Measurements from ENCODE around the gene SLC23A3. TPM values are rescaled to one million over a fixed set of nuclear protein-coding genes. Genes with fewer than 3 reads are reported as not detected.

Gene SLC23A3
- total and polyA plus RNA-seq, 9 of the 15 experiments (the other 6 are each of a cell fraction or from before 2014, with no cell fraction given) = 0.06 to 0.64 (median 0.16) TPM

GRCh38 chr2:219197388-219197787 lies 27.6 kb upstream of the SLC23A3 start:
- Histone ChIP-seq H2AFZ (ENCODE audit: low read depth, low read length) (no peak overlapping the region), H3K9ac (ENCODE audit: insufficient read depth in 1 of 2, low read depth in 2 of 2, low read length in 2 of 2) (no peak overlapping the region), H3K9me3 (replicated peaks; ENCODE audit: control insufficient read depth, insufficient read depth, low read depth, low read length) (no peaks in the 10 kb centered on the region), H3K27me3 (ENCODE audit: control insufficient read depth in 2 of 2, insufficient read depth in 2 of 2, low read length in 2 of 2) (no peaks in the 10 kb centered on the region), H3K79me2 (ENCODE audit: control insufficient read depth, insufficient read depth, low read length) (no peaks in the 10 kb centered on the region), H3K4me3 (no peak overlapping the region), H3K4me2 (ENCODE audit: insufficient read depth, low read length) (no peak overlapping the region), H3K27ac (ENCODE audit: extremely low read depth, low read depth, low read length) (no peak overlapping the region), H4K20me1 (replicated peaks; ENCODE audit: control insufficient read depth, insufficient read depth, low read length) (no peaks in the 10 kb centered on the region), H3K9me1 (ENCODE audit: control insufficient read depth, insufficient read depth, low read length) (no peaks in the 10 kb centered on the region), H3K36me3 (ENCODE audit: control insufficient read depth, insufficient read depth, low read length) (no peaks in the 10 kb centered on the region), H3K4me1 (replicated peaks in 1 of 2; ENCODE audit: control insufficient read depth in 2 of 2, insufficient read depth in 2 of 2, low read length in 2 of 2) (no peaks in the 10 kb centered on the region)
- DNase-seq (ENCODE audit: extremely low read depth in 1 of 4, low spot score in 3 of 4) (no peak), ATAC-seq (no peak), FAIRE-seq (no peak)
- in situ Hi-C loops (cut with MboI) = no loop called here
- ChIA-PET POLR2A (interaction anchor here (1.0 to 1.5 kb wide), 2 partner anchors 9 to 12 kb away, joined by 3 to 6 read pairs; partner anchors contain the start of gene ZFAND2B), CTCF (ENCODE audit: low intra/inter-chr PET ratio) (no interaction called here)
- intact Hi-C loops (cut with micrococcal nuclease) = no loop called here
- 60% methylated on average over 1 of the region's 1 CpG for WGBS (ENCODE audit: insufficient coverage, low coverage, missing lambda C conversion rate)
- no TSS peak for BruUV-seq (replicated peaks)
- TF ChIP-seq CXXC5 (CRISPR knock-in tag; IDR thresholded peaks at IDR 0.05) = no peak
- TF ChIP-seq YY1 (IDR thresholded peaks at IDR 0.05; ENCODE audit: borderline replicate concordance in 1 of 3, control insufficient read depth in 1 of 3, extremely low read depth in 1 of 3, insufficient read depth in 3 of 3, insufficient read length in 1 of 3, insufficient replicate concordance in 2 of 3, low read depth in 1 of 3, low read length in 2 of 3) = no peak
- TF ChIP-seq, protein P1, sequence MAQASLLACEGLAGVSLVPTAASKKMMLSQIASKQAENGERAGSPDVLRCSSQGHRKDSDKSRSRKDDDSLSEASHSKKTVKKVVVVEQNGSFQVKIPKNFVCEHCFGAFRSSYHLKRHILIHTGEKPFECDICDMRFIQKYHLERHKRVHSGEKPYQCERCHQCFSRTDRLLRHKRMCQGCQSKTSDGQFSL (CRISPR knock-in tag; IDR thresholded peaks at IDR 0.05) = no peak
- TF ChIP-seq, protein P1 (tag; IDR thresholded peaks at IDR 0.05) = no peak
- TF ChIP-seq, protein P2, sequence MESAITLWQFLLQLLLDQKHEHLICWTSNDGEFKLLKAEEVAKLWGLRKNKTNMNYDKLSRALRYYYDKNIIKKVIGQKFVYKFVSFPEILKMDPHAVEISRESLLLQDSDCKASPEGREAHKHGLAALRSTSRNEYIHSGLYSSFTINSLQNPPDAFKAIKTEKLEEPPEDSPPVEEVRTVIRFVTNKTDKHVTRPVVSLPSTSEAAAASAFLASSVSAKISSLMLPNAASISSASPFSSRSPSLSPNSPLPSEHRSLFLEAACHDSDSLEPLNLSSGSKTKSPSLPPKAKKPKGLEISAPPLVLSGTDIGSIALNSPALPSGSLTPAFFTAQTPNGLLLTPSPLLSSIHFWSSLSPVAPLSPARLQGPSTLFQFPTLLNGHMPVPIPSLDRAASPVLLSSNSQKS (CRISPR knock-in tag; IDR thresholded peaks at IDR 0.05) = no peak
- no peak for TF ChIP-seq NR3C1 (CRISPR knock-in tag; IDR thresholded peaks at IDR 0.05)
- TF ChIP-seq ZBED1 (IDR thresholded peaks at IDR 0.05) = no peak
- no peak for TF ChIP-seq FOXO4 (CRISPR knock-in tag; IDR thresholded peaks at IDR 0.05)
- TF ChIP-seq TEAD2 (tag; IDR thresholded peaks at IDR 0.05) = no peak
- TF ChIP-seq ESRRA (IDR thresholded peaks at IDR 0.05; ENCODE audit: borderline replicate concordance, low read depth) = no peak
- no peak for TF ChIP-seq ZBTB7A (IDR thresholded peaks at IDR 0.05; ENCODE audit: borderline replicate concordance, control insufficient read depth, low read depth, low read length)
